Measurements from ENCODE around the gene STMND1. TPM values are rescaled to one million over a fixed set of nuclear protein-coding genes. Genes with fewer than 3 reads are reported as not detected.

STMND1 gene
- total RNA-seq, 1 experiment from 2014 or later: not detected

DNA sequence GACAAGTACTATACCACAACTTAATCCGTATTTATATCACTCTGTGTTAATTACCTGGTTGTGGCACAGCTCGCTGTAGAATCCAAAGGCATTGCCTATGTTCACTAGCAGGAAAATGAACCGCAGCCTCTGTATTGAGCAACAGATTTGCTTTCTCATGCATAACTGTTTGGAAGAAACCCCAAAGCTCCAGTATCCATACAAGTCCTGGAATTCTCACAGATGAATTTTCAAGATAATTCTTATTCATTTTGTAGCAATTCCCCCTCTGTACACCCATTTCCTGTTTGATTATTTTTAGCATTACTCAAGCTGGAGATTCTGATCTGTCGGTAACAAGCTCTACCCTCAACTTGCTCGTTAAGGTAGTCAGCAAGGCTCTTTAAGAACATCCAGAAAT is 63.5 kb downstream of the STMND1 start:
- DNase-seq: no peak
- Histone ChIP-seq H3K36me3 (replicated peaks; ENCODE audit: control insufficient read depth, insufficient read depth, low read length) (no peaks in the 10 kb centered on the region), H3K27me3 (ENCODE audit: control insufficient read depth, insufficient read depth, low read length) (no peaks in the 10 kb centered on the region), H3K4me3 (ENCODE audit: insufficient read depth, low read depth, low read length) (no peak overlapping the region)

DNA sequence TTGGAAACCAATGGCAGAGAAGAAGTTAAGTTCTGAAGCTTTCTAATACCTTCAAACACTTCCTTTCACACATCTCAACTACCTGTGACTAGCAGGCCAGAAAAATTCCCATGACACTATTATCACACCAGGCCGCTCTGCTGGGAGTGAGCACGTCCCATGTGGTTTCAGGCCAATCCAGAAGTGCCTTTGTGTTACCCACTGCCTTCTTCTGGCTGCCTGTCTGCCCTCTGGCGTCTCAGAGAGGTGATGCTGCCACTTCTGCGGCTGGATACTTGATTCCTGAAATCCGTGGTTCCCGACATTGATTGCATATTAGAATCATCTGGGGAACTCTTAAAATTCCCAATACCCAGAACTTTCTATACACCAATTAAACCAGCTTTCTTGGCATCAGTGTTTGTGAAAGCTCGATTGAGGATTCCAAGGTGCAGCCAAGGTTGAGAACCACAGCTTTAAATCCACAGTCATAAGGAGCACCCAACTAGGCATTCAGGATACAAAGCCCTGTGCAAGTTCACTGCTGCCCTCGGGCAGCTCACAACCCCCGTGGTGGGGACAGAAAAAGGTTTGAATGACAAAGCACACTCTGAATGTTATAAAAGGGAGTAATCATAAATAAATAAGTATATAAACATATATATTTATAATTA is 65.6 kb downstream of the STMND1 start:
- no peaks in the 10 kb centered on the region for H3K36me3 ChIP-seq (replicated peaks; ENCODE audit: control insufficient read depth, insufficient read depth, low read length)
- DNase-seq: peak; percentile 79
- no peak overlapping the region for H3K4me3 ChIP-seq (ENCODE audit: insufficient read depth, low read depth, low read length)
- no peaks in the 10 kb centered on the region for H3K27me3 ChIP-seq (ENCODE audit: control insufficient read depth, insufficient read depth, low read length)

DNA sequence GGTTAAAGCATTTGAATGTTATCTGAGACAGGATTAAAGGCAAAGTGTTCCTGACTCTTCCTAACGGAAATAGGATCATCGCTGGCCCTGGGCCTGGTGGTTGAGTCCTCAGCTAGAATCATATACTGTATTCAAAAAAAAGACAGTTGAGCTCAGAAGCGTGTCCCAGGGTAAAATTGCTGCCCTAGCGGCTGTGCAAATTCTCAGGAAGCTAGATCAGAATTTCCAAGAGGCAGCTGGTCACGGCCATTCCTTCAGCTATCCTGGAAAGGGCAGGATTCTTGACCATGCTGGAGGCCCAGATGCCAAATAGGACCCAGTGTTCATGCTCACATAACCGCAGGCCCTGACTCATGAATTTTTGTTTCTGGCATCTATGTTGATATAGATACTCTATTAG is 67.4 kb downstream of the STMND1 start:
- H3K4me3 ChIP-seq (ENCODE audit: insufficient read depth, low read depth, low read length): no peak overlapping the region
- DNase-seq: no peak
- no peaks in the 10 kb centered on the region for H3K27me3 ChIP-seq (ENCODE audit: control insufficient read depth, insufficient read depth, low read length)
- no peaks in the 10 kb centered on the region for H3K36me3 ChIP-seq (replicated peaks; ENCODE audit: control insufficient read depth, insufficient read depth, low read length)

DNA sequence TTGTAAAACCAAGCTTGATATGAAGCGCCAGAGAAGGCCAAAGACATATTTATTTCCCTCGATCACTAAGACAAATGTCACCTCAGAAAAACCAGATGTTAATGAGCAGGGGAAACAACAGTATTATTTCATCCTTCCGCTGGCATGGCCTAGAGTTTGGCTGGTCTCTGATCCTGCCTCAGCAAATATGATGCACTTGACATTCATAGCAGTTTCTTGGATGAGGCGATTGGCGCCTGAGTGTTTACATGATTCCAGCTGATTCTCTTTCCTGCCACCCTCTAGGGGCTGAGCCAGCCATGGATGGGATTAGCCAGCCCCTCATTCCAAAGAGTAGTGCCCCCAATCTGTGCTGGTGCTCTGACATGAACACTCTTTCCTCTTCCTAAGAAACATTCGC is 67.9 kb downstream of the STMND1 start:
- DNase-seq: no peak
- no peaks in the 10 kb centered on the region for H3K36me3 ChIP-seq (replicated peaks; ENCODE audit: control insufficient read depth, insufficient read depth, low read length)
- no peaks in the 10 kb centered on the region for H3K27me3 ChIP-seq (ENCODE audit: control insufficient read depth, insufficient read depth, low read length)
- no peak overlapping the region for H3K4me3 ChIP-seq (ENCODE audit: insufficient read depth, low read depth, low read length)

DNA sequence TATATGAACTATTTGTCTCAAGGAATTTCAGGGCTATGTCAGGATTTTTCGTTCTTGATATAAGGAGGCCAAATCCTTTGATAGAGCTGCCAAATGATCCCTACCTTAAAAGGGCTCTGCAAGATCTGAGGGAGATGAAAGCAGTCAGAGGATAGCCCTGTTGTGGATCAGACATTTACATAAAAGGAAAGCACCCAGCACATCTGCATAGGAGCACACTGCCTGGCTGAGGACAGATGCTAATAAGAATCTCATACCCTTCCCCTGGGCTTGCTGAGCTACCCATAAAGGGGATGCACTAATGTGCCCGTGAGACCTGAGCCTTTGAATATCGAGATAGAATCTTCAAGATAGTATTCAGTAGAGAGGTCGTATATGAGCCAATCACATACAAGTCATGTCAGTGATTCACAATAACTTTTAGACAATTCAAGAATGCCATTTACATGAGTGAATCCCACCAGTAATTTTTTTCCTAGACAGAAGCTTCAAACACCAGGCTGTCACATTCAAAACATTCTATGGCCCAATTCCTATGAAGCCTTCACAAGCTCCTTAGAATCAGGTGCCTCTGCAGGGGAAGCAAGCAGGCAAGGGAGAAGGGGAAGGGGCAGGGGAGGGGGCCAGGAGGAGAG is 71.1 kb downstream of the STMND1 start:
- no peaks in the 10 kb centered on the region for H3K36me3 ChIP-seq (replicated peaks; ENCODE audit: control insufficient read depth, insufficient read depth, low read length)
- no peaks in the 10 kb centered on the region; the same call in 1 of the 2 replicates for H3K27me3 ChIP-seq (ENCODE audit: control insufficient read depth, insufficient read depth, low read length)
- no peak overlapping the region for H3K4me3 ChIP-seq (ENCODE audit: insufficient read depth, low read depth, low read length)
- DNase-seq: no peak

DNA sequence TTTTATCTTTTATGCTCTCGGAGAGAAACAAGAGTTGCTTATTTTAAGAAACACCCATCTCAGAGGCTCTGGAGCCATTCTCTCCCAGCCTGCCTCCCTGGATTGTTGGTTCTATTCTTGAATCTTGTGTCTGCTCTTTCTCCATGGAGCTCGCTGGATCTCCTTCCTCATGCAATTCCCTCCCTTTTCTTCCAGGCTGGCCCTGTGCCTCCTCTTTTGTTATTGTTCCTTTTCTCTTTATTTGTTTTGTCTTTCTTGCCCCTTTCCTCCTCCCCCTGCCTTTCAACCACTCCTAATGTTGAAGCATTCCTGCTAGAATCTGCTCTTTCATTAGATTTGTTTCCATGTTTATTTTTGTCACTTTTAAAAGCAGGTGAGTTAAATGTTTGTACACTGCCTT is 76.5 kb downstream of the STMND1 start:
- Histone ChIP-seq H3K27me3 (ENCODE audit: control insufficient read depth, insufficient read depth, low read length) (no peaks in the 10 kb centered on the region; the same call in 1 of the 2 replicates), H3K36me3 (replicated peaks; ENCODE audit: control insufficient read depth, insufficient read depth, low read length) (no peaks in the 10 kb centered on the region), H3K4me3 (ENCODE audit: insufficient read depth, low read depth, low read length) (no peak overlapping the region)
- no peak for DNase-seq

DNA sequence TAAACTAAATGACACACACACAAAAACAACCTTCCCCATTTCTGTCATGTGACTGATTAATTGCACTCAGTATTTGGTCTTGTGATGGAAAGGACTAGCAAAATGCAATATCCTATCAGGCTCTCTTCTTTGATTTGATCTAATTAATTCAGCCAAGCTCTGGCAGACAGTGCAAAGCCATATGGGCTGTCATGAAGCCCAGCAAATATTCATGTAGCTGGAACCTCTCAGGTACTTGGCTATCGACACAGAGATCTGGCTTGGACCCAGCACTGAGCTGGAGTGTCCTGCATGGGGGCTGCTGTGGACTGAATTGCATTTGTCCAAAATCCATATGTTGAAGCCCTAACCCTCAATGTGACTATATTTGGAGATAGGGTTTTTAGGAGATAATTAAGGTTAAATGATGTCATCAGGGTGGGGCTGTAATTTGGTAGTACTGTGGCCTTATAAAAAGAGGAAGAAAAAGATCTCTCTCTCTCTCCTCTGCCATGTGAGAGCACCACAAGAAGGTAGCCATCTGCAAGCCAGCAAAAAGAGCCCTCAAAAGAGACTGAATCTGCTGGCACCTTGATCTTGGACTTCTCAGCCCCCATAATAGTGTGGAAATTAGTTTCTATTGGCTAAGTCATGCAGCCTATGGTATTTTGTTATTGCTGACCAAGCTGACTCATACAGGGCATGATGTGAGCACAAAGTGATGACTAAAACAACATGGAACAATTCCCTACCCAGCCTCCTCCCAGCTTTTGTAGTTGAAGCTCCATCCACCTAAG is 77.1 kb downstream of the STMND1 start:
- DNase-seq: no peak
- Histone ChIP-seq H3K36me3 (replicated peaks; ENCODE audit: control insufficient read depth, insufficient read depth, low read length) (no peaks in the 10 kb centered on the region), H3K27me3 (ENCODE audit: control insufficient read depth, insufficient read depth, low read length) (no peaks in the 10 kb centered on the region; the same call in 1 of the 2 replicates), H3K4me3 (ENCODE audit: insufficient read depth, low read depth, low read length) (no peak overlapping the region)

DNA sequence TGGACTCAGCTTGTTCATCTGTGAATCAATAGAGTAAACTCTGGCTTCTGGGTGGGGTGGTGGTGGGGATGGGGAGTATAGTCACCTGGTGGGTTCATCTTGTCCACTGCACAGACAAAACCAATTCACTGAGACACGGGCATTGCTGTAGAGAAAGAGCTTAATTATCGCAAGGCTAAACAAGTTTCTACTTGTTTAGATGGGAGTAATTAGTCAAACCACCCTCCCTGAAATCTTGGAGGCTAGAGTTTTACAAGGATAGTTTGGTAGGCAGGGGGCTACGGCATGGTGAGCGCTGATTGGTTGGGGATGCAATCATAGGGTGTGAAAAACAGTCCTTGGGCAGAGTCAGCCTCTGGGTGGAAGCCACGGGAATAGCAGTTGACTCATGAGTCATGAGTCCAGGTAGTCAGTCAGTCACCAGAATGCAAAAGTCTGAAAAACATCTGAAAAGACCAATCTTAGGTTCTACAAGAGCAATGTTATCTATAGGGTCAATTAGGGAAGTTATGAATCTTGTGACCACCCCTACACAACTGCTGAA is 77.8 kb downstream of the STMND1 start:
- H3K27me3 ChIP-seq (ENCODE audit: control insufficient read depth, insufficient read depth, low read length): no peaks in the 10 kb centered on the region; the same call in 1 of the 2 replicates

More for the DNA sequence above, 77.8 kb downstream of the STMND1 start:
- Histone ChIP-seq H3K4me3 (ENCODE audit: insufficient read depth, low read depth, low read length) (no peak overlapping the region), H3K36me3 (replicated peaks; ENCODE audit: control insufficient read depth, insufficient read depth, low read length) (no peaks in the 10 kb centered on the region)
- no peak for DNase-seq

Other genes with a start within 250 kb of the STMND1 start
- gene RBM24, start 179.3 kb downstream of the STMND1 start, total RNA-seq (2014; rRNA removed; shearing (Covaris generic)): 2.3 and 3.3 TPM in 2 replicates

Measured in H7 (cell line).